SK-N-SH (cell line): ENCODE data around the gene TNRC6C. TPM values are rescaled to one million over a fixed set of nuclear protein-coding genes. Genes with fewer than 3 reads are reported as not detected.
A peak's percentile ranks its signal among the peaks of the same experiment; 100 is the strongest.

Experiments used
- CTCF ChIA-PET: fragments of 300-600, 350-600 bp; formaldehyde crosslinking; extraction: SDS; loops from one replicate; lab custom pipeline; 2021; lab: Yijun Ruan, JAX
- POLR2A ChIA-PET: fragments of 350-600 bp; sonication (Branson Sonifier 250); formaldehyde crosslinking; extraction: SDS; loops from one replicate; lab custom pipeline; 2020; ENCODE audit warnings: antibody characterized with exemption, inconsistent platforms; lab: Yijun Ruan, JAX
- DNase-seq: peaks from one replicate; pipeline ENCODE4 v3.0.0; 2012
- H2AFZ ChIP-seq: fragments of 200-600 bp; sonication (generic); 2 replicates; pipeline ENCODE4 v1.8.1; 2016; ENCODE audit warnings: antibody characterized with exemption, mild to moderate bottlenecking, low read depth
- H3F3A ChIP-seq: fragments of 200-600 bp; sonication (generic); replicated peaks from 2 replicates; pipeline ENCODE3; 2016; ENCODE audit warnings: antibody characterized with exemption, mild to moderate bottlenecking; ENCODE audit not compliant: insufficient read depth
- H3K27ac ChIP-seq, 2 experiments: fragments of 200-500 bp in 1 of 2; fragments of 200-600 bp in 1 of 2; sonication (Bioruptor generic) in 1 of 2; sonication (generic), shearing (Covaris generic) in 1 of 2; 2 replicates each; pipeline versions ENCODE4 v1.5.1 to v1.6.1; 2014 to 2016; ENCODE audit warnings: low read depth in 2 of 2, inconsistent platforms in 1 of 2, low read length in 1 of 2, mild to moderate bottlenecking in 1 of 2, mixed read lengths in 1 of 2
- H3K27me3 ChIP-seq: fragments of 200-600 bp; sonication (generic), shearing (Covaris generic); 2 replicates; pipeline ENCODE4 v1.6.1; 2016; ENCODE audit warnings: mixed run types; ENCODE audit not compliant: insufficient read depth
- H3K36me3 ChIP-seq, 2 experiments: fragments of 200-500 bp in 1 of 2; fragments of 200-600 bp in 1 of 2; sonication (Bioruptor generic) in 1 of 2; sonication (generic) in 1 of 2; replicated peaks in 1 of 2; 2 replicates each; pipeline versions ENCODE3 to v1.5.1; 2014 to 2016; ENCODE audit warnings: low read length in 1 of 2, mild to moderate bottlenecking in 1 of 2; ENCODE audit not compliant: insufficient read depth in 2 of 2, control insufficient read depth in 1 of 2
- H3K4me1 ChIP-seq, 2 experiments: fragments of 200-500 bp in 1 of 2; fragments of 200-600 bp in 1 of 2; sonication (Bioruptor generic) in 1 of 2; sonication (generic), shearing (Covaris generic) in 1 of 2; 2 replicates each; pipeline versions ENCODE4 v1.5.1 to v1.6.1; 2014 to 2016; ENCODE audit warnings: low read depth in 1 of 2, low read length in 1 of 2, mixed run types in 1 of 2; ENCODE audit not compliant: insufficient read depth in 2 of 2, control insufficient read depth in 1 of 2
- H3K4me2 ChIP-seq: fragments of 200-600 bp; sonication (generic), shearing (Covaris generic); 2 replicates; pipeline ENCODE4 v1.6.1; 2017; ENCODE audit warnings: mixed run types
- H3K4me3 ChIP-seq, 2 experiments: fragments of 200-500 bp in 1 of 2; fragments of 200-600 bp in 1 of 2; sonication (Bioruptor generic) in 1 of 2; sonication (generic), shearing (Covaris generic) in 1 of 2; 2 replicates each; pipeline versions ENCODE4 v1.5.1 to v1.8.1; 2014 to 2016; ENCODE audit warnings: low read depth in 2 of 2, inconsistent platforms in 1 of 2, low read length in 1 of 2, mild to moderate bottlenecking in 1 of 2, mixed read lengths in 1 of 2, moderate library complexity in 1 of 2
- H3K79me2 ChIP-seq: fragments of 200-600 bp; sonication (generic); 2 replicates; pipeline ENCODE4 v1.8.1; 2017; ENCODE audit warnings: mild to moderate bottlenecking; ENCODE audit not compliant: insufficient read depth
- H3K9ac ChIP-seq: fragments of 200-600 bp; sonication (generic); 2 replicates; pipeline ENCODE4 v1.6.1; 2017; ENCODE audit warnings: mixed run types
- H3K9me2 ChIP-seq: fragments of 200-600 bp; sonication (generic); 2 replicates; pipeline ENCODE4 v1.6.1; 2017; ENCODE audit warnings: mixed run types
- H3K9me3 ChIP-seq: fragments of 200-600 bp; sonication (generic); 2 replicates; pipeline ENCODE4 v1.6.1; 2017; ENCODE audit warnings: mixed run types, mild to moderate bottlenecking, moderate library complexity
- H4K20me1 ChIP-seq: fragments of 200-600 bp; sonication (generic); 2 replicates; pipeline ENCODE4 v1.6.1; 2017; ENCODE audit warnings: mild to moderate bottlenecking, mixed run types; ENCODE audit not compliant: insufficient read depth
- ELF1 ChIP-seq: IDR thresholded peaks from 2 replicates; pipeline ENCODE4 v1.4.0; 2012
- EZH2phosphoT487 ChIP-seq: fragments of 200-600 bp; sonication (generic); IDR thresholded peaks from 2 replicates; pipeline ENCODE4 v1.6.1; 2017; ENCODE audit warnings: low read depth, mixed run types, mild to moderate bottlenecking, antibody characterized with exemption, moderate library complexity, borderline replicate concordance
- GATA2 ChIP-seq: sonication (generic); formaldehyde crosslinking; IDR thresholded peaks from 2 replicates; pipeline ENCODE4 v1.5.0; 2020; ENCODE audit warnings: mild to moderate bottlenecking, missing genetic modification reagents
- JUND ChIP-seq: IDR thresholded peaks from 2 replicates; pipeline ENCODE4 v1.4.0; 2012
- MXI1 ChIP-seq: IDR thresholded peaks from 2 replicates; pipeline ENCODE4 v1.6.1; 2012; ENCODE audit warnings: mild to moderate bottlenecking, low read depth, low read length, improper control_type of control experiment
- NFIC ChIP-seq: IDR thresholded peaks from 2 replicates; pipeline ENCODE4 v1.4.0; 2012; ENCODE audit warnings: borderline replicate concordance
- RAD21 ChIP-seq: IDR thresholded peaks from 2 replicates; pipeline ENCODE4 v1.6.1; 2012; ENCODE audit warnings: mild to moderate bottlenecking, low read length
- SIN3A ChIP-seq: IDR thresholded peaks from 2 replicates; pipeline ENCODE4 v1.6.1; 2012; ENCODE audit warnings: low read depth, mild to moderate bottlenecking, low read length, moderate library complexity, borderline replicate concordance
- YY1 ChIP-seq: IDR thresholded peaks from 2 replicates; pipeline ENCODE4 v1.4.0; 2012; ENCODE audit warnings: low read depth, mild to moderate bottlenecking
- WGBS: methylation state at CpG from one replicate; pipeline ENCODE4 v1.1.6; 2017; ENCODE audit warnings: low lambda C conversion rate; 5-methylcytosine and 5-hydroxymethylcytosine counted together
- polyA plus RNA-seq, 3 experiments: library from polyadenylated mRNA; depleted of rRNA; stranded (reverse); fragments of >200 nt; gene quantifications; 2 replicates each; pipeline ENCODE4 v1.2.3, GENCODE V29; 2012
- TF ChIP-seq, protein P1 (sequence below): fragments of 150-350 bp; IDR thresholded peaks from 2 replicates; pipeline ENCODE4 v1.6.1; 2017; ENCODE audit warnings: antibody characterized with exemption, low read length, low read depth, borderline replicate concordance
- TF ChIP-seq, protein P2 (sequence below): fragments of 150-350 bp; IDR thresholded peaks from 2 replicates; pipeline ENCODE4 v1.6.1; 2016; ENCODE audit warnings: mild to moderate bottlenecking, low read depth, low read length
- TF ChIP-seq, protein P3 (sequence below): IDR thresholded peaks from 2 replicates; pipeline ENCODE4 v1.4.0; 2012; ENCODE audit warnings: low read depth, borderline replicate concordance
- TF ChIP-seq, protein P4 (sequence below): IDR thresholded peaks from 2 replicates; pipeline ENCODE4 v1.6.1; 2012; ENCODE audit warnings: mild to moderate bottlenecking, low read depth, low read length, moderate library complexity

Gene TNRC6C
- polyA plus RNA-seq, 1 of the 3 experiments (the other 2 are of a cell fraction): 2.2 TPM

DNA sequence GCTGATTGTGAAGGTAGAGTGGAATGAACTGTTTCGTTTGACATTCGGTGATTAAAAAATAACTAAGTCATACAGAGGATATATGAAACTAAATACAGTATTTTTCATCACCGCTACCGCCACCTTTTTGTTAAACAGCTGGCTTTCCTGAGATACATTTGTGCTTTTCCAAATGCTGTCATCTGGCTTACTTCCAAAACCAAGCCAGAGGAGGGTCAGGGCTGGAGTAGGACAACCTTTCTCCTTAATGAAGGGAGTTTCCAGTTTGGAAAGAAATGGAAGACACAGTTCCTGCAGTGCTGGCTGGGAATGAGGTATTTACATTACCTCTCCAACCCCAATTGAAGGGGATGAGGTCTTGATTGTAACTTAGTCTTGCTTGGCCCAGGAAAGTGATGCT is 3.2 kb downstream of the TNRC6C start:
- Histone ChIP-seq H3K4me3 (no peak overlapping the region), H2AFZ (no peak overlapping the region), H3K27me3 (peaks cover 6% of the 10 kb centered on the region; the same call in 1 of the 2 replicates), H3K9ac (no peak overlapping the region), H3K36me3 (no peaks in the 10 kb centered on the region), H3F3A (peaks cover 14% of the 10 kb centered on the region), H3K79me2 (peaks cover 70% of the 10 kb centered on the region), H3K4me1 (peaks cover 0 to 59% of the 10 kb centered on the region in 2 experiments; a peak in 3 of 4 replicates), H4K20me1 (peaks cover 66% of the 10 kb centered on the region), H3K4me2 (no peak overlapping the region), H3K9me3 (no peaks in the 10 kb centered on the region), H3K27ac (no peak overlapping the region), H3K9me2 (no peaks in the 10 kb centered on the region)
- ChIA-PET POLR2A (no interaction called here), CTCF (interaction anchor here (1.1 to 1.6 kb wide), 3 partner anchors 51 to 419 kb away, joined by 3 to 4 read pairs (median 4); no protein-coding TSS in a partner anchor)
- TF ChIP-seq JUND: no peak
- TF ChIP-seq ELF1: no peak
- TF ChIP-seq NFIC: peak; percentile 31; the same call in 1 of the 2 replicates
- TF ChIP-seq, protein P1, sequence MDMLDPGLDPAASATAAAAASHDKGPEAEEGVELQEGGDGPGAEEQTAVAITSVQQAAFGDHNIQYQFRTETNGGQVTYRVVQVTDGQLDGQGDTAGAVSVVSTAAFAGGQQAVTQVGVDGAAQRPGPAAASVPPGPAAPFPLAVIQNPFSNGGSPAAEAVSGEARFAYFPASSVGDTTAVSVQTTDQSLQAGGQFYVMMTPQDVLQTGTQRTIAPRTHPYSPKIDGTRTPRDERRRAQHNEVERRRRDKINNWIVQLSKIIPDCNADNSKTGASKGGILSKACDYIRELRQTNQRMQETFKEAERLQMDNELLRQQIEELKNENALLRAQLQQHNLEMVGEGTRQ: no peak
- TF ChIP-seq, protein P2, sequence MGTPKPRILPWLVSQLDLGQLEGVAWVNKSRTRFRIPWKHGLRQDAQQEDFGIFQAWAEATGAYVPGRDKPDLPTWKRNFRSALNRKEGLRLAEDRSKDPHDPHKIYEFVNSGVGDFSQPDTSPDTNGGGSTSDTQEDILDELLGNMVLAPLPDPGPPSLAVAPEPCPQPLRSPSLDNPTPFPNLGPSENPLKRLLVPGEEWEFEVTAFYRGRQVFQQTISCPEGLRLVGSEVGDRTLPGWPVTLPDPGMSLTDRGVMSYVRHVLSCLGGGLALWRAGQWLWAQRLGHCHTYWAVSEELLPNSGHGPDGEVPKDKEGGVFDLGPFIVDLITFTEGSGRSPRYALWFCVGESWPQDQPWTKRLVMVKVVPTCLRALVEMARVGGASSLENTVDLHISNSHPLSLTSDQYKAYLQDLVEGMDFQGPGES: no peak
- TF ChIP-seq MXI1: no peak
- TF ChIP-seq, protein P3, sequence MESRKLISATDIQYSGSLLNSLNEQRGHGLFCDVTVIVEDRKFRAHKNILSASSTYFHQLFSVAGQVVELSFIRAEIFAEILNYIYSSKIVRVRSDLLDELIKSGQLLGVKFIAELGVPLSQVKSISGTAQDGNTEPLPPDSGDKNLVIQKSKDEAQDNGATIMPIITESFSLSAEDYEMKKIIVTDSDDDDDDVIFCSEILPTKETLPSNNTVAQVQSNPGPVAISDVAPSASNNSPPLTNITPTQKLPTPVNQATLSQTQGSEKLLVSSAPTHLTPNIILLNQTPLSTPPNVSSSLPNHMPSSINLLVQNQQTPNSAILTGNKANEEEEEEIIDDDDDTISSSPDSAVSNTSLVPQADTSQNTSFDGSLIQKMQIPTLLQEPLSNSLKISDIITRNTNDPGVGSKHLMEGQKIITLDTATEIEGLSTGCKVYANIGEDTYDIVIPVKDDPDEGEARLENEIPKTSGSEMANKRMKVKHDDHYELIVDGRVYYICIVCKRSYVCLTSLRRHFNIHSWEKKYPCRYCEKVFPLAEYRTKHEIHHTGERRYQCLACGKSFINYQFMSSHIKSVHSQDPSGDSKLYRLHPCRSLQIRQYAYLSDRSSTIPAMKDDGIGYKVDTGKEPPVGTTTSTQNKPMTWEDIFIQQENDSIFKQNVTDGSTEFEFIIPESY: no peak
- TF ChIP-seq EZH2phosphoT487: no peak
- TF ChIP-seq SIN3A: no peak
- TF ChIP-seq, protein P4, sequence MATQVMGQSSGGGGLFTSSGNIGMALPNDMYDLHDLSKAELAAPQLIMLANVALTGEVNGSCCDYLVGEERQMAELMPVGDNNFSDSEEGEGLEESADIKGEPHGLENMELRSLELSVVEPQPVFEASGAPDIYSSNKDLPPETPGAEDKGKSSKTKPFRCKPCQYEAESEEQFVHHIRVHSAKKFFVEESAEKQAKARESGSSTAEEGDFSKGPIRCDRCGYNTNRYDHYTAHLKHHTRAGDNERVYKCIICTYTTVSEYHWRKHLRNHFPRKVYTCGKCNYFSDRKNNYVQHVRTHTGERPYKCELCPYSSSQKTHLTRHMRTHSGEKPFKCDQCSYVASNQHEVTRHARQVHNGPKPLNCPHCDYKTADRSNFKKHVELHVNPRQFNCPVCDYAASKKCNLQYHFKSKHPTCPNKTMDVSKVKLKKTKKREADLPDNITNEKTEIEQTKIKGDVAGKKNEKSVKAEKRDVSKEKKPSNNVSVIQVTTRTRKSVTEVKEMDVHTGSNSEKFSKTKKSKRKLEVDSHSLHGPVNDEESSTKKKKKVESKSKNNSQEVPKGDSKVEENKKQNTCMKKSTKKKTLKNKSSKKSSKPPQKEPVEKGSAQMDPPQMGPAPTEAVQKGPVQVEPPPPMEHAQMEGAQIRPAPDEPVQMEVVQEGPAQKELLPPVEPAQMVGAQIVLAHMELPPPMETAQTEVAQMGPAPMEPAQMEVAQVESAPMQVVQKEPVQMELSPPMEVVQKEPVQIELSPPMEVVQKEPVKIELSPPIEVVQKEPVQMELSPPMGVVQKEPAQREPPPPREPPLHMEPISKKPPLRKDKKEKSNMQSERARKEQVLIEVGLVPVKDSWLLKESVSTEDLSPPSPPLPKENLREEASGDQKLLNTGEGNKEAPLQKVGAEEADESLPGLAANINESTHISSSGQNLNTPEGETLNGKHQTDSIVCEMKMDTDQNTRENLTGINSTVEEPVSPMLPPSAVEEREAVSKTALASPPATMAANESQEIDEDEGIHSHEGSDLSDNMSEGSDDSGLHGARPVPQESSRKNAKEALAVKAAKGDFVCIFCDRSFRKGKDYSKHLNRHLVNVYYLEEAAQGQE: no peak
- TF ChIP-seq YY1: no peak
- no peak for TF ChIP-seq GATA2
- TF ChIP-seq RAD21: 0 out of 2 replicates have a peak, but pooled peaks have one; percentile 6
- 96% methylated on average over 4 of the region's 4 CpGs for WGBS
- DNase-seq: no peak
